ENCODE data around the gene TGFBI. TPM values are rescaled to one million over a fixed set of nuclear protein-coding genes. Genes with fewer than 3 reads are reported as not detected.

Gene TGFBI
- total RNA-seq, 4 donors from 2014 or later = 19.6 to 55.9 (median 38.5) TPM

GRCh38 chr5:136033234-136033633 is 4.4 kb downstream of the TGFBI start:
- Histone ChIP-seq H3K27ac (no peak overlapping the region), H3K4me1 (peaks cover 10 to 21% of the 10 kb centered on the region in 2 donors)
- DNase-seq = no peak

GRCh38 chr5:136033848-136034247 is 5.1 kb downstream of the TGFBI start:
- H3K27me3 ChIP-seq = no peaks in the 10 kb centered on the region
- 87 to 90% methylated on average over 5 of the region's 5 CpGs for WGBS, 2 donors
- DNase-seq = no peak
- no peak overlapping the region for H3K4me3 ChIP-seq (replicated peaks in 1 of 3)
- no peak for TF ChIP-seq POLR2A (IDR thresholded peaks at IDR 0.05)
- no peak for TF ChIP-seq CTCF (IDR thresholded peaks at IDR 0.05)
- peaks cover 10 to 16% of the 10 kb centered on the region in 2 donors for H3K4me1 ChIP-seq
- intact Hi-C loops (cut with DNase I) = no loop called here
- no peaks in the 10 kb centered on the region for H3K9me3 ChIP-seq
- H3K27ac ChIP-seq = no peak overlapping the region
- H3K36me3 ChIP-seq = no peaks in the 10 kb centered on the region

More at GRCh38 chr5:136033234-136033633, 4.4 kb downstream of the TGFBI start:
- intact Hi-C loops (cut with DNase I) = no loop called here
- no peak overlapping the region for H3K4me3 ChIP-seq (replicated peaks in 1 of 3)
- 71 to 88% methylated on average over 1 of the region's 1 CpG for WGBS, 2 donors
- H3K9me3 ChIP-seq = no peaks in the 10 kb centered on the region
- H3K36me3 ChIP-seq = no peaks in the 10 kb centered on the region
- no peaks in the 10 kb centered on the region for H3K27me3 ChIP-seq
- TF ChIP-seq POLR2A (IDR thresholded peaks at IDR 0.05) (no peak), CTCF (IDR thresholded peaks at IDR 0.05) (no peak)

GRCh38 chr5:136034492-136034891 is 5.7 kb downstream of the TGFBI start:
- no peak for DNase-seq
- no peaks in the 10 kb centered on the region for H3K9me3 ChIP-seq
- no peak overlapping the region for H3K4me3 ChIP-seq (replicated peaks in 1 of 3)
- intact Hi-C loops (cut with DNase I) = no loop called here
- 69 to 82% methylated on average over 1 of the region's 1 CpG for WGBS, 2 donors
- TF ChIP-seq CTCF (IDR thresholded peaks at IDR 0.05) (no peak), POLR2A (IDR thresholded peaks at IDR 0.05) (no peak)
- H3K4me1 ChIP-seq = peaks cover 7 to 14% of the 10 kb centered on the region in 2 donors
- no peaks in the 10 kb centered on the region for H3K36me3 ChIP-seq
- H3K27me3 ChIP-seq = no peaks in the 10 kb centered on the region
- no peak overlapping the region for H3K27ac ChIP-seq

- no peak for DNase-seq
- Histone ChIP-seq H3K27ac (no peak overlapping the region), H3K4me3 (replicated peaks in 1 of 3) (no peak overlapping the region), H3K36me3 (no peaks in the 10 kb centered on the region), H3K9me3 (no peaks in the 10 kb centered on the region), H3K27me3 (no peaks in the 10 kb centered on the region), H3K4me1 (peaks cover 10 to 18% of the 10 kb centered on the region in 2 donors)
- intact Hi-C loops (cut with DNase I) = no loop called here
- TF ChIP-seq POLR2A (IDR thresholded peaks at IDR 0.05) = no peak
- WGBS, 2 donors = 95 to 96% methylated on average over 3 of the region's 3 CpGs
Measured at GRCh38 chr5:136034984-136035383, 6.2 kb downstream of the TGFBI start.

GRCh38 chr5:136035837-136036236 is 7.0 kb downstream of the TGFBI start:
- H3K4me3 ChIP-seq (replicated peaks in 1 of 3) = no peak overlapping the region
- H3K4me1 ChIP-seq = peaks cover 19 to 26% of the 10 kb centered on the region in 2 donors
- DNase-seq = no peak
- no peaks in the 10 kb centered on the region for H3K27me3 ChIP-seq
- H3K36me3 ChIP-seq = no peaks in the 10 kb centered on the region
- WGBS, 2 donors = 92 to 95% methylated on average over 7 of the region's 7 CpGs
- TF ChIP-seq CTCF (IDR thresholded peaks at IDR 0.05) (no peak), POLR2A (IDR thresholded peaks at IDR 0.05) (no peak)
- H3K27ac ChIP-seq = no peak overlapping the region
- no peaks in the 10 kb centered on the region for H3K9me3 ChIP-seq
- intact Hi-C loops (cut with DNase I) = no loop called here

All from thyroid gland (tissue), 4 donors.